GM19324 (cell line): Measurements from ENCODE around the gene GPR150.

Source experiments
- ATAC-seq: cut with Tn5 transposase; IDR thresholded peaks from one replicate; pipeline ENCODE4 v1.9.1; 2021; ENCODE audit warnings: mild to moderate bottlenecking, moderate library complexity; ENCODE audit not compliant: unreplicated experiment, low FRiP score

Gene GPR150

DNA sequence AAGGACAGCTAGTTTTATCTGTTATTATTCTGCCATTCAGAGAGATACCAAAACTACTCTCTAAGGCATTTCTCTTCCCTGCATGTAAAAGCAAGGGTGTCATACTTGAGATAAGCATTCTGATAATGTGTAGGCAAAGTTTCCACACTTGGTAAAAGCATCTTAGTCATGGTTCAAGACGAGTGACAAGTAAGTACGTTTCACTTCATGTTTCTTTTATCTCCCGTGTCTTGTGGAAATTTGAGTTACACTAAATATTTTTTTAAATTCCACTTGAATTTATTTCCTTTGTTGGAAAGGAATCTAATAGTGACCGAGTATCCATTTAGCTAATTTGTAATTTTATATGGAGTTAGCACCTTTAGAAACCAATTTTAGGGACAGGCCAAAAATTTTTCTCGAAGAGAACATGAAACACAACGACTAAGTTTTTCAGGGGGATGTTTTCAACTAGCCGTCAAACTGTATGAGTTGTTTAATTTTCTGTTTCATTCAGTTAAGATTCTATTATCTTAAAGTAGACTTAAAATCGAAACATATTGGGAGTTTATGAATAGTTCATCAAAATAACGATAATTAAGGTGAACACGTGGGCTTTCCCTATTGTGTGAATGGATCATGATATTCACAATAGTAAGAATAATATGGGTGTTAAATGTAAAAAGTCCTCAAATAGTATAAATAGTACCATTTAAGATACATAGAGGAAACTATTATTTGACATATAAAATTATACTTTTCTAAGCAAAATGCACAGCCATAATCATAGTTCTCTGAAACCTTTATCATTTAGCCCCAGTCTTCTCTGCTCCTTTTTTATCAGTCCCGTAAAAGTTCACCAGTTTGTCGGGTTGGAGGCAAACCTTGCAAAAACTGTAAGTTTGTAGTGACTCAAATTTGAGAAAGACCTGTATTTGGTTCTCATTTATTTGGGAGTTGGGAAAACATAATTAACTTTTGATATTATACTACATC lies 28.3 kb downstream of the GPR150 start:
- no peak for ATAC-seq

DNA sequence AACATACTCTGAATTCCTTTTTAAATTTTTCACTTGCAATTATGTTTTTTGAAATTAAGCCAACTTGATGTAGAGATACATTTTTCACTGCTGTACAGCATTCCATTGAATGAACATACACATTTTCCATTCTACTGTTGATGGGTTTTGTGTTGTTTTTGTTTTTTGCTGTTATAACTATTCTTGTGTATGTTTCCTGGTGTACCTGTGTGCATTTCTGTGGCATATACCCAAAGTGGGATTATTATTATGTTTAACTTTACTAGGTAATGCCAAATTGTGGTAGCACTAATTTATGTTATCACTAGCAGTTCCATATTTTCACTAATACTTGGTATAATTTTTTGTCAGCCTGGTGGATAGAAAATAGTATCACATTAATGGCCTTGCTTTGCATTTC lies 29.4 kb downstream of the GPR150 start:
- no peak for ATAC-seq

DNA sequence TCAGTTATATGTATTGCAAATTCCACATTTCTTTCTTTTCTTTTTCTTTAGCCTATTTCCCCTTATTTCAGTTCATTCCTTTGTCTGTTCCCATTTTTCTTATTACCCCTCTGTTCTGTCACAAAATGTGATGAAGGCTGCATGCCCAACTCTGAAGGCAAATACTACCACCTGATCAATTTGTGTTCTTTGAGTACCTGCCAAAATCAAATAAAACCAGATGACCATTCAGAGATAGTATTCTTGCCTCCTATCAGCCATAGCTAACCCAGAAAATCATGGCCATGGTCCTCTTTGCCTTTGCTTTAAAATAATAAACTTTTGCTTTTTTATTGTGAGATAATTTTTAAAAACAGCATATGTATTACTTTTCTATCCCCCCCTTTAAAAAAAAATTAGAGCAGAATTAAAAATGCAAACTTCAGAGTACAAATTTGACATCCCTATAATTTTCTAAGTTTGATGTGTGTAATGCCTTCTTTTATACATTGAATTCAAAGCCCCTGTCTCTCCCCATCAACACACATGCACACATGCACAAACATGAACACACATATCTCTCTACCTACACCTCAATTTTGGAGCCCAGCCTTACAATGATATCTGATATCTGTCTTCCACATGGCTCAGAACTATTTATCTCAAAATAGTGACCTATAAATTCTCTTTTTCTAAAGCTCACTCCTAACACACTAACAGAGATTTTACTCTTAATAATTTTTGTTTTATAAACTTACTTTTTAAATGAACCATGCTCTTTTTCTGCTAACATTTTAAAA lies 30.1 kb downstream of the GPR150 start:
- no peak for ATAC-seq

GRCh38 chr5:95652849-95653248 lies 33.0 kb downstream of the GPR150 start:
- ATAC-seq, result no peak

GRCh38 chr5:95654196-95654595 lies 34.3 kb downstream of the GPR150 start:
- no peak for ATAC-seq

GRCh38 chr5:95655575-95655974 lies 35.7 kb downstream of the GPR150 start:
- ATAC-seq, result no peak

DNA sequence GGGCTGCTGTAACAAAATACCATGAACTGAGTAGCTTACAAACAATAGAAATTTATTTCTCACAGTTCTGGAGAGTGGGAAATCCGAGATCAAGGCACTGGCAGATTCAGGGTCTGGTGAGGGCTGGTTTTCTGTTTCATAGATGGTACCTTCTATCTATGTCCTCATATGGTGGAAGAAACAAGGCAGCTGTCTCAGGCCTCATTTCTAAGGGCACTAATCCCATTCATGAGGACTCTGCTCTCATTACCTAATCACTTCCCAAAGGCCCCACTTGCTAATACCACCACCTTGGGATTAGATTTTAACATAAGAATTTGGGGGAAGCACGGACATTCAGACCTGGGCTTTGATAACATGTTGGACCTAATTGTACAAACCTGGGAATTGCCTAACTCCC lies 40.2 kb downstream of the GPR150 start:
- ATAC-seq, result no peak

GRCh38 chr5:95662946-95663345 lies 43.1 kb downstream of the GPR150 start:
- no peak for ATAC-seq

DNA sequence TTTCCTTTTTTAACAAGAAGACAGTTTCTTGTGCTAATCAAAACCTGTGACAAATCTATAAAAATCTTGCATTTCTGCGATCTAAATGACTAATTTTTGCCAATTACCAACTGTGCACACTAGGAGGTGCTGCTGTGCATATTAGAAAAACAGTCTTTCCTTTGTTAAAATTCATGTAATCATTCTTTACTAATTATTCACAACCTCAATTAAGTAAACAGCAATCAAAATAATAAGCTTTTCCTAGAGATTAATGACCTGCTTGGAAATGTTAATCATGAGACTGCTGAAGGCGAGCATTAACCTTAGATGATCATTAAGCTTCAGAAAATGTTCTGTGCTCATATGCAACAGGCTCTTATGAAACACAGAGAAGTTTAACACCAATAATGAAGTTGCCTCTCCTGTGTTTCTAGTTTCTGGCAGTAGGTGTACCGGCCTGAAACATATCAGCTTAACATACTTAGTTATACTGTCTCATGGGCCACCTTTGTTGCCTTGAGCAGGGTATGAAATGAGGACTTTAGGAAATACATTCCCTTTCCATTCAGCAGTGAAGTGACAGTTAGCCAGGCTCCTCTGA lies 44.4 kb downstream of the GPR150 start:
- no peak for ATAC-seq

- ATAC-seq, result no peak
Observed at GRCh38 chr5:95667061-95667618, 47.3 kb downstream of the GPR150 start.

DNA sequence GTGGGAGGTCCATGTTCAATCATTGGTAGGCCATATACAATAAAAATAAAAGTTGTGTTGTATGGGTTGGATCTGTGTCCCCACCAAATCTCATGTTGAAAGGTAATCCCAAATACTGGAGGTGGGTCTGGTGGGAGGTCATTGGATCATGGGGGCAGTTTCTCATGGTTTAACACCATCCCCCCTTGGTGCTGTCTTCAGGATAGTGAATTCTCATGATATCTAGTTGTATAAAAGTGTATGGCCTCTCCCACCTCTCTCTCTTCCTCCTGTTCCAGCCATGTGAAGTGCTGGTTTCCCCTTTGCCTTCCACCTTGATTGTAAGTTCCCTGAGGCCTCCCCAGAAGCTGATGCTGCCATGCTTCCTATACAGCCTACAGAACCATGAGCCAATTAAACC lies 47.8 kb downstream of the GPR150 start:
- no peak for ATAC-seq

DNA sequence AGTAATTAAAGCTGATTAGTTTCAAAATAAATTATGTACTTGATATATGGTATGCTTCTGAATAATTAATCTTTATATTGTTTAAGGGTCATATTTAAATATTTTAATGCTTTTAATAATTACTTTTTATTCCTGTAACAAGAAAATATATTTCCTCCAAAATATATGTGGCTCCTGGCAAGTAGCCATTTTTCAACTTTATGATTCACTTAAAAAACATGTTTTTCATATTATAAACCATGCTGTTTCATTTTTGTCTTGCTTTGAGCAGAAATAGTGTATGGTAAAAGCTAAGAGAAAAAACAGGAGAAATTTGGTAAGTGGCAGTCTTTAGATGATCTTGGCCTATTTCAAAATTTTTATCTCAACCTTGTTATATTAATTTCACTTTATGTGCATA lies 48.3 kb downstream of the GPR150 start:
- ATAC-seq, result no peak

GRCh38 chr5:95668728-95669127 lies 48.8 kb downstream of the GPR150 start:
- ATAC-seq, result no peak

DNA sequence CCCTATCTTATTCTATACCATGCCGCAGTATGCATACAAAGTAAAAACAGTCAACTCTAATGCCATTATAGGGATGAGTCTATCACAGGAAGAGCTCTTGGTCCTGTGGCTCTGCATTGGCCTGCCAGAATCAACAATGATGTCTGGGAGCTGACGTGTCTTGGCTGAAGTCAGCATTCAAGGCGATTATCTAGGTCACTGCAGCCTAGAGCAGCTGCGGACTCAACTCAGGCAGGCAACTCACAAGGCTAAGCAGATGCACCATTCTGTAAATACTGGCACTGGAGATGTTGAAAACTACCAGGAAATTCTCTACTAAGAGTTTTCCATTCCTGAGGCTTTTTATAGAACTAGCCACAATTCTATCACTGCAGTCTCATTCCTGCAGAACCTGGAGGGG lies 49.7 kb downstream of the GPR150 start:
- no peak for ATAC-seq

DNA sequence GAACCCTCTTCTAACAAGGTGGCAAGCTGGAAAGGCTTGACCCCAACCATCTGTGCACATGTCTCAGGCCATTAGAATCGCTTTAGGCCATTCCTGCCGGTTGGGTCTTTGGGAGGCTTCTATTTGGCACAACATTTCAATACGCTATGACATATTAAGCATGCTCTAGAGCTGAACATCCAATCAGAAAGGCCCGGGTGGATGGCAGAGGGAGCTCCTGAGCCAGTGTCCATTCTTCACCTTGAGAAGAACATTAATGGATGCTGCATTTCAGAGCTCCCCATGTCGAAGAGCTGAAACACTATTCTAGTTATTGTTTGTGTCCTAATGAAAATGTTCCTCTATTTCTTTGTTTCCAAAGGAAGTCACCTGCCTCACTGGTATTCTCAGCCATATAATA lies 50.1 kb downstream of the GPR150 start:
- no peak for ATAC-seq

- no peak for ATAC-seq
Observed at GRCh38 chr5:95670568-95670967, 50.7 kb downstream of the GPR150 start.
